HL-60 (cell line): ENCODE data around the gene WNK1.

Source experiments
- DNase-seq, 2 experiments: peaks; one replicate each; pipeline ENCODE4 v3.0.0-alpha.2; 2010 to 2020; ENCODE audit warnings: low read depth in 1 of 2, low spot score in 1 of 2
- H3K27ac ChIP-seq: fragments of 250-450 bp; sonication (Bioruptor Pico); replicated peaks from 2 replicates; pipeline ENCODE4 v1.5.1; 2020; ENCODE audit warnings: mild to moderate bottlenecking, moderate library complexity
- H3K27me3 ChIP-seq: fragments of 250-450 bp; sonication (Bioruptor Pico); 2 replicates; pipeline ENCODE4 v1.5.1; 2021; ENCODE audit warnings: mild to moderate bottlenecking, moderate library complexity; ENCODE audit not compliant: insufficient read depth, poor library complexity, severe bottlenecking
- H3K4me3 ChIP-seq: replicated peaks from 2 replicates; pipeline ENCODE4 v1.5.1; 2011; ENCODE audit warnings: mild to moderate bottlenecking, control low read depth, low read length; ENCODE audit not compliant: insufficient read depth
- CTCF ChIP-seq: IDR thresholded peaks from one replicate; pipeline ENCODE4 v1.5.1; 2011; ENCODE audit warnings: low read length, control low read depth, inconsistent platforms; ENCODE audit not compliant: insufficient read depth
- GABPA ChIP-seq: IDR thresholded peaks from 2 replicates; pipeline ENCODE4 v1.6.1; 2012; ENCODE audit warnings: low read depth
- POLR2AphosphoS5 ChIP-seq: IDR thresholded peaks from 2 replicates; pipeline ENCODE4 v1.6.1; 2012; ENCODE audit warnings: low read depth
- REST ChIP-seq: IDR thresholded peaks from 2 replicates; pipeline ENCODE4 v1.6.1; 2012; ENCODE audit warnings: low read depth; ENCODE audit not compliant: insufficient replicate concordance
- SPI1 ChIP-seq: IDR thresholded peaks from 2 replicates; pipeline ENCODE4 v1.6.1; 2012; ENCODE audit warnings: low read depth, mild to moderate bottlenecking, borderline replicate concordance

Gene WNK1

DNA sequence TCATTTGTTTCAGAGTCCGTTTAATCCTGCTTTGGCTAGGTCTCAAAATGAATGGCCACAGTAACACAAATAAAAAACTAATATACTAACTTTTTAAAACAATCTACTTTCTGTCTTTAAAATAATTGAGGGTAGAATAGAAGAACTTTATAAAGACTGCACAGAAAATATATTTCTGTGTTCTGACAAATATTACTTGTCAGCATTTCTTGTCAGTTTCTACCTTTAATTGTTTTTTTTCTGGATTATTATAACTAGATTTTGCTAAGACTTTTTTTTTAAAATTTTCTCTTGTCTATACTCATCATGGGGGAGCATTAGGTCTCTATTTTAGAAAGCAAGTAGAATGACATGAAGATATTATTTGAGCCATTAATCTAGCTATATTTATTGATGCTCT lies 110.9 kb downstream of the WNK1 start:
- H3K27me3 ChIP-seq, result no peaks in the 10 kb centered on the region
- no peak for DNase-seq
- TF ChIP-seq GABPA (no peak), CTCF (no peak), REST (no peak), POLR2AphosphoS5 (no peak), SPI1 (no peak)
- H3K27ac ChIP-seq, result no peak overlapping the region
- H3K4me3 ChIP-seq, result no peak overlapping the region

- Histone ChIP-seq H3K27ac (no peak overlapping the region), H3K27me3 (no peaks in the 10 kb centered on the region), H3K4me3 (no peak overlapping the region)
- no peak for TF ChIP-seq SPI1
- TF ChIP-seq GABPA, result no peak
- TF ChIP-seq CTCF, result no peak
- TF ChIP-seq REST, result no peak
- TF ChIP-seq POLR2AphosphoS5, result no peak
- DNase-seq, result no peak
Observed at GRCh38 chr12:865614-866013, 113.2 kb downstream of the WNK1 start.

GRCh38 chr12:867905-868304 lies 115.5 kb downstream of the WNK1 start:
- Histone ChIP-seq H3K27me3 (no peaks in the 10 kb centered on the region), H3K4me3 (no peak overlapping the region), H3K27ac (no peak overlapping the region)
- DNase-seq, result no peak
- TF ChIP-seq CTCF (no peak), SPI1 (no peak)

DNA sequence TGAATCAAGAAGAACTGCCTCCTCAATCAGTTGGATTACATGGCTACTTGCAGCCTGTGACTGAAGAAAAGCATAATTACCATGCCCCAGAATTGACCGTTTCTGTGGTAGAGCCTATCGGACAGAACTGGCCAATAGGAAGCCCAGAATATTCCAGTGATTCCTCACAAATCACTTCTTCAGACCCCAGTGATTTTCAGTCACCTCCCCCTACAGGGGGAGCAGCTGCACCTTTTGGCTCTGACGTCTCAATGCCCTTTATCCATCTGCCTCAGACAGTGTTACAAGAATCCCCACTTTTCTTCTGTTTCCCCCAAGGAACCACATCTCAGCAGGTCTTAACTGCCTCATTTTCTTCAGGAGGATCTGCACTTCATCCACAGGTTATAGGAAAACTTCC lies 116.3 kb downstream of the WNK1 start:
- H3K4me3 ChIP-seq, result no peak overlapping the region
- TF ChIP-seq SPI1 (no peak), REST (no peak), CTCF (no peak), GABPA (no peak), POLR2AphosphoS5 (no peak)
- DNase-seq, result no peak
- no peaks in the 10 kb centered on the region for H3K27me3 ChIP-seq
- H3K27ac ChIP-seq, result no peak overlapping the region
